GM23338 (cell line): ENCODE measurements around the gene CUX1. TPM values are rescaled to one million over a fixed set of nuclear protein-coding genes. Genes with fewer than 3 reads are reported as not detected.

ENCODE experiments used
- ATAC-seq: fragments of 200-7000 bp; cut with Tn5 transposase; 3 replicates; pipeline ENCODE4 v1.9.1; 2020
- DNase-seq: peaks from one replicate; pipeline ENCODE4 v3.0.0-alpha.2; 2015; ENCODE audit warnings: low spot score
- H2AFZ ChIP-seq: fragments of 200-600 bp; sonication (generic); 2 replicates; pipeline ENCODE4 v1.8.0; 2016; ENCODE audit warnings: antibody characterized with exemption, mild to moderate bottlenecking, moderate library complexity
- H3F3A ChIP-seq: fragments of 200-600 bp; sonication (generic); replicated peaks from 2 replicates; pipeline ENCODE4 v1.8.0; 2017; ENCODE audit warnings: antibody characterized with exemption, mixed run types, low read depth
- H3K27ac ChIP-seq: fragments of 200-600 bp; sonication (generic); 2 replicates; pipeline ENCODE4 v1.6.1; 2016; ENCODE audit warnings: low read depth
- H3K27me3 ChIP-seq: fragments of 200-600 bp; sonication (generic); 2 replicates; pipeline ENCODE4 v1.8.0; 2016; ENCODE audit warnings: mild to moderate bottlenecking, mixed run types, moderate library complexity; ENCODE audit not compliant: insufficient read depth
- H3K36me3 ChIP-seq: fragments of 200-600 bp; sonication (generic); 2 replicates; pipeline ENCODE4 v1.8.0; 2016; ENCODE audit warnings: mild to moderate bottlenecking; ENCODE audit not compliant: insufficient read depth
- H3K4me1 ChIP-seq: fragments of 200-600 bp; sonication (generic); 2 replicates; pipeline ENCODE4 v1.8.0; 2016; ENCODE audit warnings: mild to moderate bottlenecking, moderate library complexity; ENCODE audit not compliant: insufficient read depth
- H3K4me2 ChIP-seq: fragments of 200-600 bp; sonication (generic); 2 replicates; pipeline ENCODE4 v1.7.1; 2017; ENCODE audit warnings: mixed run types
- H3K4me3 ChIP-seq: fragments of 200-600 bp; sonication (generic); 2 replicates; pipeline ENCODE4 v1.6.1; 2016; ENCODE audit warnings: mixed run types
- H3K79me2 ChIP-seq: fragments of 200-600 bp; sonication (generic); replicated peaks from 2 replicates; pipeline ENCODE4 v1.8.0; 2017; ENCODE audit warnings: mild to moderate bottlenecking; ENCODE audit not compliant: insufficient read depth
- H3K9me2 ChIP-seq: fragments of 200-600 bp; sonication (generic); 2 replicates; pipeline ENCODE4 v1.8.0; 2017; ENCODE audit not compliant: insufficient read depth
- H4K20me1 ChIP-seq: fragments of 200-600 bp; sonication (generic); replicated peaks from 2 replicates; pipeline ENCODE4 v1.8.0; 2017; ENCODE audit warnings: mild to moderate bottlenecking; ENCODE audit not compliant: insufficient read depth
- H3K27ac Mint-ChIP-seq: 2 replicates; pipeline ENCODE4 v1.8.0; 2020; ENCODE audit warnings: inconsistent platforms, mild to moderate bottlenecking, moderate library complexity, mixed read lengths
- H3K27me3 Mint-ChIP-seq: 3 replicates; pipeline ENCODE4 v1.8.0; 2022; ENCODE audit warnings: low read depth, mild to moderate bottlenecking, moderate library complexity, mixed read lengths, inconsistent platforms; ENCODE audit not compliant: insufficient read depth, poor library complexity
- H3K36me3 Mint-ChIP-seq: 3 replicates; pipeline ENCODE4 v1.8.0; 2021; ENCODE audit warnings: low read depth, mild to moderate bottlenecking, inconsistent platforms, moderate library complexity, mixed read lengths
- H3K4me1 Mint-ChIP-seq: 3 replicates; pipeline ENCODE4 v1.8.0; 2020; ENCODE audit warnings: mild to moderate bottlenecking, inconsistent platforms, mixed read lengths
- H3K4me3 Mint-ChIP-seq: 3 replicates; pipeline ENCODE4 v1.8.0; 2021; ENCODE audit warnings: moderate library complexity, mild to moderate bottlenecking, inconsistent platforms, mixed read lengths
- H3K9me3 Mint-ChIP-seq: 3 replicates; pipeline ENCODE4 v1.8.0; 2020; ENCODE audit warnings: moderate library complexity, mild to moderate bottlenecking, inconsistent platforms, mixed read lengths
- CREB1 ChIP-seq: fragments of 250-450 bp; sonication (Bioruptor Pico); IDR thresholded peaks from 2 replicates; pipeline ENCODE4 v1.5.0; 2020; ENCODE audit warnings: low read depth, mild to moderate bottlenecking, moderate library complexity
- CTCF ChIP-seq, 2 experiments: fragments of 200-600 bp in 1 of 2; sonication (generic) in 1 of 2; conservative IDR thresholded peaks; 2 replicates each; pipeline versions ENCODE4 v1.5.1 to v1.6.1; 2016 to 2017; ENCODE audit warnings: antibody characterized with exemption in 2 of 2, low read depth in 2 of 2, mild to moderate bottlenecking in 2 of 2, moderate library complexity in 1 of 2
- STAT1 ChIP-seq: IDR thresholded peaks from one replicate; pipeline ENCODE4 v1.6.1; 2016; ENCODE audit warnings: antibody characterized with exemption; ENCODE audit not compliant: unreplicated experiment
- ZNF114 ChIP-seq: fragments of 250-450 bp; sonication (Bioruptor Pico); IDR thresholded peaks from 2 replicates; pipeline ENCODE4 v1.5.0; 2020; ENCODE audit warnings: mild to moderate bottlenecking, moderate library complexity
- ZNF331 ChIP-seq: fragments of 250-450 bp; sonication (Bioruptor Pico); IDR thresholded peaks from 2 replicates; pipeline ENCODE4 v1.5.0; 2020; ENCODE audit warnings: low read depth, mild to moderate bottlenecking, moderate library complexity
- polyA plus RNA-seq: library from polyadenylated mRNA; unstranded; fragments of >200 nt; fragmentation: Nextera tagmentation; extraction: Ambion mirVana; gene quantifications from 2 replicates; pipeline ENCODE4 v1.2.1, GENCODE V29; 2016
- total RNA-seq: library from RNA; depleted of rRNA; stranded (reverse); fragments of >200 nt; shearing (Covaris generic); gene quantifications from 2 replicates; pipeline ENCODE4 v1.2.3, GENCODE V29; 2014

The CUX1 gene
- total and polyA plus RNA-seq, 2 experiments from 2014 or later: 49.9 to 64.0 TPM

DNA sequence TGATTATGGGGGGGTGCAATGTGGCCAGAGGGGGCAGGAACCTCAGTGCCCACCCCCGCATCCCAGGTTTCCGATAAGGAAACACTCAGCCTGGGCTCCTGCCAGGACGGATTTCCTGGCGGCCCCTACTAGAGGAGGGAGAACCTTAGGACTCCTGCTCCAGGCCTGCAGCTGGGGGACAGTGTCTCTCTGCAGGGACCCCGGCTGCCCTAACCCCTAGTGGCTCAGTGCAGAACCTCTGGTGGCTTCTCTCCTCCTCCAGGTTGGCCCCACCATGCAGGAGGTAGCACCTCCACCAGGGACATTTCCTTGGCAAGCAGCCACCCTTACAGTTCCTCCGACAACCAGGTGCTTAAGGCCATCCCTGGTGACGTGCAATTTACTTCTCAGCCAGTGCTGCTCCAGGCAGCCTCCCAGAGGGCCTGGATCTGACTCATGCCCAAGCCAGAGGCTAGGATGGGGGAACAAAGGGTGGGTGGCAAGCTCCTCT, 501.1 kb downstream of the CUX1 start:
- no peak for DNase-seq
- no peak overlapping the region for H3K4me2 ChIP-seq

DNA sequence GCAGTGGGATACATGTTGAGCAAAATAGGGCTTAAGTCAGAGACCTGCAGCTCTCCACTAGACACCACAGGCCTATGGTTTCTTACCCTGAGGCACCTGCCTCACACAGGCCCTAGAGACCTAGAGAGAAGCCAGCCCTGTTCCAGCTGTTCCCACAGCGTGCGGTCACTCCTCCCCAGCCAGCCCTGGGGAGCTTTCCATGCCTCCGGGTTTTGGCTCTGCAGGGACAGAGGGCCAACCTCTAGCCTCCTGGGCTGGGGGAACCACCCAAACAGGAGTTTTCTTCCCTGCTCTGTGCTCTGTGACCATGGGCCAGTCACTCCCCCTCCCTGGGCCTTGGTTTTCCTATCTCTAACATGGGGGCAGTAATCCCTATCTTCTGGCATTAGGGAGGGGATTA, 502.2 kb downstream of the CUX1 start:
- DNase-seq (no peak), ATAC-seq (no peak)
- Mint-ChIP-seq H3K9me3 (no peaks in the 10 kb centered on the region), H3K36me3 (peaks cover 10% of the 10 kb centered on the region), H3K4me3 (no peak overlapping the region), H3K27ac (no peak overlapping the region), H3K4me1 (peaks cover 16% of the 10 kb centered on the region), H3K27me3 (peaks cover 23% of the 10 kb centered on the region)
- no peaks in the 10 kb centered on the region for H3K27me3 ChIP-seq
- no peaks in the 10 kb centered on the region for H3K36me3 ChIP-seq
- no peak overlapping the region for H3K4me2 ChIP-seq
- no peak overlapping the region for H2AFZ ChIP-seq
- no peaks in the 10 kb centered on the region for H4K20me1 ChIP-seq
- peaks cover 3% of the 10 kb centered on the region; the same call in 1 of the 2 replicates for H3K4me1 ChIP-seq
- no peaks in the 10 kb centered on the region for H3K9me2 ChIP-seq
- no peaks in the 10 kb centered on the region for H3K79me2 ChIP-seq
- no peak overlapping the region for H3K27ac ChIP-seq
- 0 out of 2 replicates have a peak, but pooled peaks cover 3% of the 10 kb centered on the region for H3F3A ChIP-seq
- TF ChIP-seq STAT1: no peak
- TF ChIP-seq ZNF114 (CRISPR knock-in tag): no peak
- no peak for TF ChIP-seq ZNF331 (CRISPR knock-in tag)
- no peak overlapping the region for H3K4me3 ChIP-seq

More for the DNA sequence above, 501.1 kb downstream of the CUX1 start:
- no peak overlapping the region for H3K4me3 ChIP-seq
- ATAC-seq: no peak
- H3F3A ChIP-seq: 0 out of 2 replicates have a peak, but pooled peaks cover 3% of the 10 kb centered on the region
- H4K20me1 ChIP-seq: no peaks in the 10 kb centered on the region
- H3K36me3 ChIP-seq: no peaks in the 10 kb centered on the region
- peaks cover 16% of the 10 kb centered on the region for H3K36me3 Mint-ChIP-seq
- H3K9me3 Mint-ChIP-seq: no peaks in the 10 kb centered on the region
- peaks cover 16% of the 10 kb centered on the region for H3K4me1 Mint-ChIP-seq
- no peaks in the 10 kb centered on the region for H3K9me2 ChIP-seq
- H3K27me3 Mint-ChIP-seq: peaks cover 18% of the 10 kb centered on the region
- no peaks in the 10 kb centered on the region for H3K79me2 ChIP-seq
- TF ChIP-seq CTCF (conservative IDR thresholded peaks at IDR 0.05; ENCODE audit: low read depth in 2 of 2) (0 out of 4 replicates have a peak, but pooled peaks of 1 of the 2 experiments have one; percentile 10), CREB1 (no peak)
- peaks cover 3% of the 10 kb centered on the region; the same call in 1 of the 2 replicates for H3K4me1 ChIP-seq
- no peak overlapping the region for H3K4me3 Mint-ChIP-seq
- no peaks in the 10 kb centered on the region for H3K27me3 ChIP-seq
- H3K27ac ChIP-seq: no peak overlapping the region
- H3K27ac Mint-ChIP-seq: no peak overlapping the region
- no peak overlapping the region for H2AFZ ChIP-seq

DNA sequence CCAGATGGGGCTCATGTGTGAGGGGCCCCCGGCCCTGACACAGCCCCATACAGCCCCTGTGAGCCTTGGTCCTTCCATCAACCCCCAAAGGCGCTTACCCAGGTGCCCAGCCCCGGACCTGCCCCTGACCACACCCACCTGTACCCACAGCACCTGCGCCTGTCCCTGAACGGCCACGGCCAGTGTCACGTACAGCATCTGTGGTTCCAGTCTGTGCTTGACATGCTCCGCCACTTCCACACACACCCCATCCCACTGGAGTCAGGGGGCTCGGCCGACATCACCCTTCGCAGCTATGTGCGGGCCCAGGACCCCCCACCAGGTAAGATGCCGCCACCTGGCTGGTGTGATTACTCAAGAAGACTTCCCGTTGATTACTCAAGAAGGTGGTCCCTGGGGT, 502.8 kb downstream of the CUX1 start:
- H3K4me2 ChIP-seq: no peak overlapping the region
- no peaks in the 10 kb centered on the region for H3K79me2 ChIP-seq
- H3F3A ChIP-seq: 0 out of 2 replicates have a peak, but pooled peaks cover 3% of the 10 kb centered on the region
- no peaks in the 10 kb centered on the region for H3K9me3 Mint-ChIP-seq
- H3K36me3 Mint-ChIP-seq: peaks cover 6% of the 10 kb centered on the region
- no peaks in the 10 kb centered on the region for H3K27me3 ChIP-seq
- ATAC-seq (no peak), DNase-seq (no peak)
- no peaks in the 10 kb centered on the region for H3K36me3 ChIP-seq
- no peak overlapping the region for H2AFZ ChIP-seq
- H3K4me3 ChIP-seq: no peak overlapping the region
- peaks cover 16% of the 10 kb centered on the region for H3K4me1 Mint-ChIP-seq
- no peak overlapping the region for H3K4me3 Mint-ChIP-seq
- H3K27ac ChIP-seq: no peak overlapping the region
- H3K27ac Mint-ChIP-seq: no peak overlapping the region
- no peak for TF ChIP-seq ZNF114 (CRISPR knock-in tag)
- peaks cover 3% of the 10 kb centered on the region; the same call in 1 of the 2 replicates for H3K4me1 ChIP-seq
- peaks cover 20% of the 10 kb centered on the region for H3K27me3 Mint-ChIP-seq
- no peaks in the 10 kb centered on the region for H4K20me1 ChIP-seq
- no peaks in the 10 kb centered on the region for H3K9me2 ChIP-seq
